ENCODE measurements around the gene ZNF585A.
"Not testable (repeated sequence)": the region's sequence is repeated elsewhere in the genome, so short reads cannot be mapped to it uniquely, and the experiment has no call there.

Gene ZNF585A

DNA sequence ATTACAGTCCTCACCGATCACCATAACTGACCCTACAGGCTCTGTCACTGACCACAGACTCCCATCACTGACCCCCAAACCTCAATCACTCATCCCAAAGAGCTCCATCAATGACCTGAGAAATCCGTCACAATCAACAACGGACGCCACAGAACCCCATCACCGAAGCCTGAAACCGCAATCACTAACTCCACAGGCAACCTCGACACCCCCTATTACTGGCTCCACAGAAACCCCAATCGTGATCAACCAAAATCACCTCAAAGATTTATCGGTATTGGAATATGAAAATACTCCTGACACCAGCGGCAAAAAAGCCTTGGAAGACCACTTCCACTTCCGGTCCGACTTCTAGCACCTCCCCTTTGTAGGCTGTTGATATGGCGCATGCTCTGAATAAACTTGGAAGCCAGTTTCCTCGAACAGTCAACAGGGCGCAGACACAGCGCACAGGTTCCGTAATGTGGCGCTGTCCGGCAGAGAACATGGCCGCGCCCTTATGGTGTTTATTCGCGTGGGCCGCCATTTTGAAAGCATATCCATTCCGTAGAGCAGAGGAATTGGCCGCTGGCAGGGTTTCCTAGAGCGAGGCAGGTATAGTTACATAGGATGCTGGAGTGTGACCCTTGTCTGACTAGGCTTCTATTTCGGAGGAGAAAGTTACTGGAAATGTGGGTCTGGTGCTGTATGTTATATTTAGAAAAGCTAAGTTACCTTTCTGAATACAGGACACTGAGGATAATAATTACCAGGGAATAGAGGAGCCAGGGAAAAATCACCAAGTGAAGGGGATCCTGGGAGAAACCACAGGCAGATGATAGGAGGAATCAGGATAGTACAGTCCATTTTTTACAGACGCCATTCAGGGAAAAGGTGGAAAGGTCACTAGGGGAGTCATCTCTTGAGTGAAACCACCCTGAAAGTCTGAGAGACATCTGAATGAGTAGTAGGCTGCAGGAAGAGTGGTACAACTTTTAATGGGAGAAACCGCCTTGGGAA is at the start of gene ZNF585A:
ZNF585A (minus strand) TSS at position 328 of the 999 bp plus-strand sequence. CDS start 2,785 bp downstream, outside the sequence.
- peak; percentile 83 for DNase-seq (ENCODE audit: low read depth)

DNA sequence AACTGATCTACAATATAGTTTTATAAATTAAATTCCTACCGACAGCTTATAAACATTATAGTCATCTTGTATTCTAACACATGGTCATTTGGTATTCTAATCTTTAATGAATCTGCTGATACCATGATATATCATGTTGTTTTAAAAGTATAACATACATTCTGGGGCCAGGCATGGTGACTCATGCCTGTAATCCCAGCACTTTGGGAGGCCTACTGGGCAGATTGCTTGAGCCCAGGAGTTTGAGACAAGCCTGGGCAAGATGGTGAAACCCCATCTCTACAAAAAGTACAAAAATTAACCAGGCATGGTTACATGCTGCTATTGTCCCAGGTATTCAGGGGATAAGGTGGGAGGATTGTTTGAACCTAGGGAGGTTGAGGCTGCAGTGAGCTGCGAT is 48.6 kb upstream of the ZNF585A start:
- no peak for DNase-seq (ENCODE audit: low read depth)

GRCh38 chr19:37220383-37220782 is 47.9 kb upstream of the ZNF585A start:
- no peak for DNase-seq (ENCODE audit: low read depth)

DNA sequence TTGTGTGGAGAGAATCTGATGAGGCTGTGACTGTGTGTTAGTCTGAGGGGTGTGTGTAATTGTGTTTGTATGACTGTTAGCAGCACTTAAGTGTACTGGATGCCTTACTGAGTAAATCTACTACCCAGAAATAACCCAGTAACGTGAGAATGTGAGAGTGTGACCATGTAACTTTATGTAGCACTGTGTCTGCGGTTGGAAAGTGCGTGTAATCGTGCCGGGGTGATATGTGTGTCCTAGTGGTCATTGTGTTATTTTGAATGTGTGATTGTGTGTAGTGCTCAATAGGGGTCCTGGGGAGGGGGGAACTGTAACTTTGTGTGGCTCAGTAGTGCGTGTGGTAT is 46.1 kb upstream of the ZNF585A start:
- DNase-seq (ENCODE audit: low read depth), result no peak

- DNase-seq (ENCODE audit: low read depth), result peak; percentile 71
Measured at GRCh38 chr19:37217775-37218591, 45.5 kb upstream of the ZNF585A start, which contains the start of gene ZNF383. ZNF383 (plus strand) TSS chr19:37218214; CDS start chr19:37230454, 12,240 bp downstream.

DNA sequence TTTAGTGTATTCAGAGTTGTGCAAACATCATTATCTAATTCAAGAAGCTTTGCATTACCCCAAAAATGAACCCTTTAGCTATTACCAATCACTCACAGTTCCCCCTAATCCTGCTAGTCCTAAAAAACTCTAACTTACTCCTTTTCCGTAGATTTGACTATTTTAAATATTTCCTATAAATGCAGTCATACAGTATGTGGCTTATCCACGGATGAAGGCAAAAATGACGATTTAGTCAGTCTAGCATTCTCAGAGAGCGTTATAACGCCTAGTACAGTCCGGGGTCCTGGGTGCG is 44.9 kb upstream of the ZNF585A start:
- DNase-seq (ENCODE audit: low read depth), result no peak

- no peak for DNase-seq (ENCODE audit: low read depth)
Measured at GRCh38 chr19:37197768-37198167, 25.3 kb upstream of the ZNF585A start.

DNA sequence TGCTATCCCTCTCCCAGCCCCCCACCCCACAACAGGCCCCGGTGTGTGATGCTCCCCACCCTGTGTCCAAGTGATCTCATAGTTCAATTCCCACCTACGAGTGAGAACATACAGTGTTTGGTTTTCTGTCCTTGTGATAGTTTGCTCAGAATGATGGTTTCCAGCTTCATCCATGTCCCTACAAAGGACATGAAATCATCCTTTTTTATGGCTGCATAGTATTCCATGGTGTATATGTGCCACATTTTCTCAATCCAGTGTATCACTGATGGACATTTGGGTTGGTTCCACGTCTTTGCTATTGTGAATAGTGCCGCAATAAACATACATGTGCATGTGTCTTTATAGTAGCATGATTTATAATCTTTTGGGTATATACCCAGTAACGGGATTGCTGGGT is 24.6 kb upstream of the ZNF585A start:
- DNase-seq (ENCODE audit: low read depth), result not testable (repeated sequence)

DNA sequence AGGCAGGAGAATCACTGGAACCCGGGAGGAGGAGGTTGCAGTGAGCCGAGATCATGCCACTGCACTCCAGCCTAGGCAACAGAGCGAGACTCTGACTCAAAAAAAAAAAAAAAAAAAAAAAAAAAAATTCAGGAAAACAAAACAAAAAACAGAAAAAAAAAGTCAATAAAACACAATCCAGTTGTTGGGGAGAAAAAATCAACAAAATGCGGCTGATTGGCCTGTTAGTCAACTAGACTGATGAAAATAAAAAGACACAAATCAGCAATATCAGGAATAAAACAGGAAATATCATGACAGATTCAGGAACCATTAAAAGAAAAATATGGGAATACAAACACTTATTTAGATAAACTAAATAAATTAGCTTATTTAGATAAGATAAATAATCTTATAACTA is 22.8 kb upstream of the ZNF585A start:
- not testable (repeated sequence) for DNase-seq (ENCODE audit: low read depth)

- not testable (repeated sequence) for DNase-seq (ENCODE audit: low read depth)
Measured at GRCh38 chr19:37186071-37186470, 13.6 kb upstream of the ZNF585A start.

- no peak for DNase-seq (ENCODE audit: low read depth)
Measured at GRCh38 chr19:37165635-37166034, 6.9 kb downstream of the ZNF585A start.

GRCh38 chr19:37160153-37160552 is 12.3 kb downstream of the ZNF585A start:
- DNase-seq (ENCODE audit: low read depth), result no peak

GRCh38 chr19:37148214-37148613 is 24.3 kb downstream of the ZNF585A start:
- no peak for DNase-seq (ENCODE audit: low read depth)

DNA sequence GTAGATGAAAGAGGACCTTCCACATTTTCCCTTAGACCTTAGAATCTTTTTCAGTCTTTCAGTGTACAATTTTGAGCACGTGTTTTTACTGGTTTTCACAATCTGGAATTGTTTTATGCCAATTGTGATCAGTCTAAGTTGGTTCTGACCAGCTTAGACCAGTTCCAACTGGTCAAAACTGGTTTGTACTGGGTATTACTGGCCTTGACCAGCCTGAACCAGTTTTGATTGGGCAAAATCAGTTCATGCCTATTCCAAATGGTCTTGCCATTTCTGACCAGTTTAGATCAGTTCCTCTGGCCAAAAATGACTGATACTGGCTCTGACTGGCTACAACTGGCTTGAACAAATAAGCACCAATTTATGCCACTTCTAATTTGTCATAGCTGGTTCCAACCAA is 36.4 kb downstream of the ZNF585A start:
- no peak for DNase-seq (ENCODE audit: low read depth)

DNA sequence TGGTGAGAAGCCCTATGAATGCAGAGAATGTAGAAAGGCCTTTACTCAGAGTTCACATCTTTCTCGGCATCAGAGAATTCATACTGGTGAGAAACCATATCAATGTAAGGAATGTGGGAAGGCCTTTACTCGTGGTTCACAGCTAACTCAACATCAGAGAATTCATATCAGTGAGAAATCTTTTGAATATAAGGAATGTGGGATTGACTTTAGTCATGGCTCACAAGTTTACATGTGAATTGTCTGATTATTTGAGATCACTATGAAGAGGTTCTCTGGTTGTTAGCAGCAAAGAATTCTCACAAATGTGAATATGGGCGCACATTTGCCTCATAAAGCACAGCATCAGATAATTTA is 43.7 kb downstream of the ZNF585A start:
- DNase-seq (ENCODE audit: low read depth), result no peak

- no peak for DNase-seq (ENCODE audit: low read depth)
Measured at GRCh38 chr19:37127999-37128820, 44.3 kb downstream of the ZNF585A start.

GRCh38 chr19:37122093-37122492 is 50.4 kb downstream of the ZNF585A start:
- DNase-seq (ENCODE audit: low read depth), result not testable (repeated sequence)

DNA sequence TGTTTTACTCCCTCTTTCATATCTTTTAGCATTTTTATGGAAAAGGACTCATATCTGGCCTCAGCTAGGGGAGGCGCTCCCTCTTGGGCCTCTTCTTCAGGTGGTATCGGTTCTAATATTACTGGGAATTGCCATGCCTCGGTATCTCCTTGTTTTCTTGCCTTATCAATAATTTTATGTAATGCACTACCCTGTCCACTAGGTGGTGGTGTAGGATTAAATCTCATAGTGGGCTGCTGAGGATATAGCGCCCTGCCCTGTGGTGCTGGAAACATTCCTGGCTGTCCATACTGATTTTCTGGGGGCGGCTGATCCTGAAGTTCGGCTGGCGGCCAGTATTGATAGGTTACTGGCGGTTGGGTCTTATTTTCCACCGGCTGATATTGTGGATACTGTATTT is 58.5 kb downstream of the ZNF585A start:
- DNase-seq (ENCODE audit: low read depth), result no peak

DNA sequence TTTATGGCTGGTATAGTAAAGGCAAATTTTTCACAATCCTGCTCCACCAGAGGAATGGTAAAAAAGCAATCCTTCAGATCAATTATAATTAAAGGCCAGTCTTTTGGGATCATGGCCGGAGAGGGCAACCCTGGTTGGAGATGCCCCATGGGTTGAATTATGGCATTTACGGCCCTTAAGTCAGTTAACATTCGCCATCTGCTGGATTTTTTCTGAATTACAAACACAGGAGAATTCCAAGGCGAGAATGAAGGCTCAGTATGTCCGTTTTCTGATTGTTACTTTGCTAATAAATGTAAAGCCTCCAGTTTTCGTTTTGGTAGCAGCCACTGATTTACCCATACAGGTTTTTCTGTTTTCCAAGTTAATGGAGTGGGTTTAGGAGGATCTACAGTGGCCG is 60.7 kb downstream of the ZNF585A start:
- DNase-seq (ENCODE audit: low read depth), result not testable (repeated sequence)

GRCh38 chr19:37104135-37104534 is 68.4 kb downstream of the ZNF585A start:
- not testable (repeated sequence) for DNase-seq (ENCODE audit: low read depth)

- DNase-seq (ENCODE audit: low read depth), result no peak
Measured at GRCh38 chr19:37098570-37098969, 73.9 kb downstream of the ZNF585A start.

DNA sequence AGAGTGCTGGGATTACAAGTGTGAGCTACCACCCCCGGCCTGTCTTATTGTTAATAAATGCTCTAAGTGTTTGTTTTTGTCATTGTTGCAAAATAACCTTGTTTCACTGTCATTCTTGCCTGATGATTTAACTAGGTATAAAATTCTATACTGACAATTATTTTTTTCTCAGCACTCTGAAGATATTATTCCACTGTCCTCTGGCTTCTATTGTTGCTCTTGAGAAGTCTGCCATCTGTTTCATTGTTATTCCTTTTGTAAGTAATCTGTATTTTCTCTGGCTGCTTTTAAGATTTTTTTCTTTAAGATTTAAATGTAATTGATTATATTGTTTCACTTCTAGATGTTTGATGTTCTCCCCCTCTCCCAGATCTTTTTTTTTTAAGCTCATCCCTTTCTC is 76.6 kb downstream of the ZNF585A start:
- DNase-seq (ENCODE audit: low read depth), result no peak
